ENCODE results near the gene UQCR11.
A peak's percentile ranks its signal among the peaks of the same experiment; 100 is the strongest.

Gene UQCR11

DNA sequence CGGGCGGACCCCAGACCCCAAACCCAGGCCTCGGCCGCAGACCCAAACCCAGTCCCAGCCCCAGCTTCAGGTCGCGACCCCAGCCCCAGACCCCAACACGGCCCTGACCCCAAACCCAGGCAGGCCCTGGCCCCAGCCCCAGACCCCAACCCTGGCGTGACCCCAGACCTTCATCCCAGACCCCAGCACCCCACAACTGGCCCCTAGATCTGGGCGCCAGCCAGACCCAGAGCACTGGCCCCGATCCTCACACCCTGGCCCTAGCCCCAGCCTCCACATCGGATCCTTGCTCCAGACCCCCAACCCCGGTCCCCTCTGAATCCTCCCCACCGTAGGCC is 20.1 kb downstream of the UQCR11 start:
- no peak for DNase-seq

DNA sequence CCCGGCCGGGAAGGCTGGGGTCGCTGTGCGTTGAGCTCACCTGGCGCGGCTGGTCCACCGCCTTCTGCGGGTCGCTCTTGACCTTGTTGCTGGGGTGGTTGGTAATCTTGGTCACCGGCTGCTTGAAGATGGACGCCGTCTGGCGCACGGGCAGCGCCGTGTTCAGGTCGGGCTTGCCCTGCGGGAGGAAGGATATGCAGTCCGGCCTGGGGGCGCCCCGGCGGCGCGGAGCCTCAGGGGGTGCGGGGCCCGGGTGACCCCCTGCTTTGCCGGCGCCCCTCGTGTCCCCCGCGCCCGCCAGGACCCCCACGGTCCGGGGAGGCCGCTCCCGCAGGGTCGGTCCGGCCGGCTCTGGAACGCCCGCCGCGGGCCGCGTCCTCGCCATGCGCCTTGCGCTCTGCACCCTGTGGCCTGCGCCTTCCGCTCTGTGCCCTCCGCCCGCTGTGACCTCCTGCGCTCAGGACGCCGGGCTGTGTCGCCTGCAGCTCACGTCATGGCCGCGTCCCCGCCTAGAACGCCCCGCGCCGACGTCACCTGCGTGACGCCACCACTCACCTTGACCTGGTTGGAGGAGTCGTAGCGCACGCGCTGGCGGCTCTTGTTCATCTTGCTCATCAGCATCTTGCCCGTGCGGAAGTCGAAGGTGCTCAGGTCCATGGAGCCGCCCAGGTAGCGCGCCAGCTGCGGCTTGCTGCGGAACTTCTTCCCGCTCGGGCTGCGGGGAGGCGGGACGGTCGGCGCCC is 20.6 kb downstream of the UQCR11 start:
- DNase-seq: no peak

DNA sequence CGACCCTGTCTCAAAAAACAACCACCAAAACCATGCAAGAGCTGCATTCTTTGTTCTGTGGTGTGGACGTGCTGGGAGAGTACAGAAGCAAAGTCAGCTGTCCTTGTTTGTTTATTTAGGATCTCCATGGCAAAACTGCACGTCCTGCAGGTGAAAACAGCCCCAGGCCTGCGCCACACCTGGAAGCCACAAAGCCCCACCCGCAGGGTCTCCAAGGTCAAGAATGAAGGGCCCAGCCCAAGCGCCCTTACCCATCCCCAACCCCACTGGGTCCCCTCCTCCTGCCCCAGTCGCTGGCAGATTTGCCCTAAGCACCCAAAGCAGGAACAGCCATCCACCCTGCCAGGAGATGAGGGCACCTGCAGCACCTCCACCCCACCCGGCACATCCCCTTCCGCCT is 23.1 kb downstream of the UQCR11 start:
- DNase-seq: no peak

DNA sequence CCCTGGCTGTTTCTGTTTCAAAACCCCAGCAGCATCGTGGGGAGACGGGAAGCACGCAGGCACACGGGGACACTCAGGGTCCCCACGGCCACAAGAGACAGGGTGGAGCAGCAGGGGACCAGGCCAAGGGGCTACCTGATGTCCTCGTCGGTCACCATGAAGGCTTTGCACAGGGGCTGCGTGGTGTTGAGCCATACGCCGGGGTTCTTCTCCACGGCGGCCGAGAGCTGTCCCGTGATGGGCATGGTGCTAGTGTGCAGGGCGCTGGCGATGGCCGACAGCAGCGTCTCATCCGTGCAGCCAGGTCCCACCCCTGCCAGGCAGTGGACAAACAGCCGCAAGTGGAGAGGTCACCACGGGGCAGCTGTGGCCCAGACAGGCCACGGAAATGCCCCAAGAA is 24.3 kb downstream of the UQCR11 start:
- DNase-seq: no peak

DNA sequence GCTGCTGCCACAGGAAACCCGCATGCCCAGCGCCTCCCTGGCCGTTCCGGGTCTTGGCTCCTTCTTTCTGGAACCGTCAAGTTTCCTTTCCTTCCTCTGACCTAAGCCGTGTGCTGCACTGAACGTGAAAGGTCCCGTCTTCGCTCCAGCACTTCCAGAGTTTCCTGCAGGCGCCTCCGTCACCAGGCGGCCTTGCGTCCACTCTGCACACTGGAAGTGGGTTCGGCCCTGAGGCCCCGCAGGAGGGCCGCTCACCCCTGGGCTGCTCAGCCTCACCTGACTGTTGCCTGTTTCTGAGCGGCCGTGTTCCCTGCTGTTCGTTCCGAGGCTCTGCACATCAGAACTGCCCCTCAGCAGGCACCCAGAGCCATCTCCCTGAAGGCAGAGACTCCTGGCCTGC is 24.9 kb downstream of the UQCR11 start:
- DNase-seq: no peak

DNA sequence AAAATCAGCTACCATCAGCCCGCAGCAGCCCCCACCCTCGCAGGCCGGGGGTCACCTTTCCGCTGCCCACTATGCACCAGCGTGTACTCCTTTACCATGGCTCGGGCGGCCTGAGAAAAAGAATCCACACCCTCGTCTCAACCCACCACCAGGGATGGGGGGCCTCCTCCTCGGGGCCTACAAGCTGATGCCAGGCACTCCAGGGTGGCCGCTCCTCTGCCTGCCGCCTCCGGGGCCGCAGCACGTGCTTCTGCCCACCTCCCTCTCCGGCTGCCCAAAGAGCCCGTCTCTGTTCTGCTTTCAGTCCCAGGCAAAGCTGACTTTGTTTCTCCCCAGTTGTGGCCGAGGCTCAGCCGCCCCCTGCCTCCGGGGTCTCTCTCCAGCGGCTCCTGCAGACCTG is 26.0 kb downstream of the UQCR11 start:
- no peak for DNase-seq

DNA sequence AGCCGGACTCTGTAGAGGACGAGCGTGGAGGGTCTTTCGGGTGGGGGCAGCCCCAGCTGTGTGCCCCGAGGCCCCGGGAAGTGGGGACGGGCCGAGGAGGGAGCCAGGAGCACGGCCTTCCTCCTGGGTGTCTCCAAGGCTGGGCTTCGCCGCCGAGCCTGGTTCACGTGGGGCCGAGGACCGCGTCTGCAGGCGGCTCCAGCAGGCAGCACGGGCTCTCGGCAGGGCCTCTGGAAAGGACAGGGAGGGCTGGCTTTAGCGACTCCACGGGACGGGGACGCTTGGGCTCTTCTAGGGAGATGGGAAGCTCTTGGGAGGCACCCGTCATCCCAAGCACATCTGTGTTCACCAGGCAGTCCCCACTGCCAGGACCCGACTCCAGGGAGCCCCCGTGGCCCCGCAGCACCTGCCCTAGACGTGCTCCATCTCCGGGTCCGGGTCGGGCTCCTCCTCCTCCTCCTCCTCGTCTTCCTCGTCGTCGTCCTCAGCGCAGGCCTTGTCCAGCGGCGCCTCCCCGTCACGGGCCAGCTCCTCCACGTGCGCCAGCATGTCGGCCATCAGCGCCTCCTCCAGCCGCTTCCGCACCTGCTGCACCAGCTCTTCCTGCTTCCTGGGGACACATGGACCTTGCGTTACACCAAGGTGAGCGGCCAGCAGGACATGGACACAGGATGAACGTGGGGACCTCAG is 27.2 kb downstream of the UQCR11 start:
- no peak for DNase-seq

DNA sequence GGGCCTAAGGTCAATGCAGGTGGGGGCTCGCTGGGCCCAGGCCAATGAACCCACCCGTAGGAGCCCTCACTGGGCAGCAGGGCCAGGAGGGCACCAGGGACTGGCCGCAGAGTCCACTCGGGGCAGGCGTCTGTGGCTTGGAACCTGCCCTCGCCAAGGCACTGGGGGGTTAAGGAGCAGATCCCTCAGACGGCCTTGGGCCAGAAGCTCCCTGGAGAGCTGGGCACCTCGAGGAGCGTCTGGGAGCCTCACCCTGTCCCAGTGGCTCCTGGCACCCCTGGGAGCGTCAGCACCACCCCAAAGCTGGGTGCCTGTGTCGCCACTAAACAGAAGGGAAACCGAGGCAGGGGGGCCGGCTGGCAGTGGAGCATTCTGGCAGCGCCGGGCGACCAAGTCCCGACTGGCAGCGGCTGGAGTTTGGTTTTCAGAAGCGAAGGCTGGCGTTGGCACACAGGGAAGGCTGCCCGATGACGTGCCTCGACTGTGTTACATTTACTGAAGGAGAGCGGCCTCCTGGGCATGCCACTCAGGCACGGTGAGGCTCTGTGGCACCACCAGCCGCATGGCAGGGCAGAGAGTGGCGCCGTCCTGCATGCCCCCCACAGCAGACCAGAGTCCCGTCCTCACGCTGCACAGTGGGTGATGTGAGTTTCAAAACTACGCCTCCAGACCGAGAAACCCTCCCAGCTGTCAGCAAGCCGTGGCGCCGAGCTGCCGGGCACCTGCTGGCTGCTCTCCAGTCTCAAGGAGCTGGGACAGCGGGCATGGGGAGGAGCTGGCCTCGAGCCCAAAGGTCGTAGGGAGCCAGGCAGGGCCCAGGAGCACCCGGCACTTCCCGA is 28.0 kb downstream of the UQCR11 start:
- DNase-seq: no peak

DNA sequence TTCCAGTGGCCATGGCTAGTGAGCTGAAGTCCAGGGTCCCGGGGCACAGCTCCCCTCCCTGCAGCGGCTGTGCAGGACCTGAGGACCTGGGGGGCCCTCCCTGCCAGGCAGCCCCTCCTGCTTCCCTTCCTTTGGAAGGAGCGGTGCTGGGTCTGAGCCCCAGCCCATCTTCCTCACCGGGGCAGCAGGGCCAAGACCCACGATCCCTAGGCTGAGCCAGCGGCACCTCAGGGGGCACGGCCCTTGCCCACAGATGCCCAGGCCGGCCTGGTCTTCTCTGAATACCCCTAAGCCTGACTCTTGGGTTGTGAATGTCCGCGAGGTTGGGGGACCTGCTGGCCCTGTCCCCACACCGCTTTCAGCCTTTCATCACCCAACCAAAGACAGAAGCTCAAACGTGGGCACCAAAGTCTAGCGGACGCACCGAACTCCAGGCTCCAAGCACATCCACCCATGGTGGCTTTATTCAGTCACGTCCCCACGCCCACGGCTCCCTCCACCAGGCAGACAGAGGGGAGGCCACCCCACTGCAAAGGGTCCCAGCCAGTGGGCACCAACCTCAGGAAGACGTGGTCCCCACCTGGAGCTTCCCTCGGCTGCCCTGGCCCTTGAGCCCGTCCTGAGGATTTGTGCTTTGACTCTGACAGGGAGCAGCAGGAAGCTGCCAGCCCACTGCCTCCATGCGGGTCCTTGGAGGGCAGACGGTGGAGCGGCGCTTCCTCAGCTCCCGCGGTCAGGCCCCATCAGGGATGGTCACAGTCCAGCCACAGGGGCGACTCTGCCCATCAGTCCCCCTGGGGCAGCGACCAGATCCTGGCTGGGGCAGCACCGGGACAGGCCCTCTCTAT is 28.8 kb downstream of the UQCR11 start:
- DNase-seq: no peak

DNA sequence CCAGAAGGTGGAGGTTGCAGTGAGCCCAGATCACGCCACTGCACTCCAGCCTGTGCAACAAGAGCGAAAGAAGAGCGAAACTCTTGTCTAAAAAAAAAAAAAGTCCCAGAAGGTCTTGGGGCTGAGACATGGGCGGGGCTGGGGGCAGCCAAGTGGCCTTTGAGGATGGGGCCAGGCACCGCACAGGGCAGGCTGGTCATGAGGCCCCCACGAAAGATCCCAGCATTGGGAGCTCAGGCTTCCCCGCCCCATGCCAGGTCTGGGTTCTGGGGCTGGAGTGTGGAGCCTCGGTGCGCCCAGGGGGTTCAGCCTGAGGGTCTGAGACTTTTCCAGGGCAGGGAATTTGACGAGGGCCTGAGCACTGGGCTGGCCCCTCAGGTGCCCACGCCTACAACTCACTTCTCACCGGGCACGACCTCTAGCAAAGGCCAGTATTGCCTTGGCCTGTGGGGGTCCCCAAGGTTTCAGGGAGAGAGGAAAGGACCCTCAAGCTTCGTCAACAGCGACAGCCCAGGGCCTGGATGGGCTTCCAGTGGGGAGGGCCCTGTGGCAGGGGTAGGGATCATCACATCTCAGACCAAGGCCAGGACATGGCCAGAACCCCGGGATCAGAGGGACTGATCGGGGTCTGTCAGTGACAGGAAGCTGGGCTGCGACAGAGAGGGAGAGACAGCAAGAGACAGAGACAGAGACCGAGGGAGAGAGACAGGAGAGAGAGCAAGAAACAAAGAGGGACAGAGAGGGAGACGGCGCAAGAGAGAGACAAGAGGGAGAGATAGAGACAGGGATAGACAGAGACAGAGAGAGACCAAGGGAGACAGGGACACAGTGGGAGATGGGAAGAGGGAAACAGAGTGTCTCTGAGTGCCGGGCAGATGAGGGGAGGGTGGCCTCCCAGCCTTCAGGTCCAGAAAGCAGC is 29.7 kb downstream of the UQCR11 start:
- DNase-seq: no peak

DNA sequence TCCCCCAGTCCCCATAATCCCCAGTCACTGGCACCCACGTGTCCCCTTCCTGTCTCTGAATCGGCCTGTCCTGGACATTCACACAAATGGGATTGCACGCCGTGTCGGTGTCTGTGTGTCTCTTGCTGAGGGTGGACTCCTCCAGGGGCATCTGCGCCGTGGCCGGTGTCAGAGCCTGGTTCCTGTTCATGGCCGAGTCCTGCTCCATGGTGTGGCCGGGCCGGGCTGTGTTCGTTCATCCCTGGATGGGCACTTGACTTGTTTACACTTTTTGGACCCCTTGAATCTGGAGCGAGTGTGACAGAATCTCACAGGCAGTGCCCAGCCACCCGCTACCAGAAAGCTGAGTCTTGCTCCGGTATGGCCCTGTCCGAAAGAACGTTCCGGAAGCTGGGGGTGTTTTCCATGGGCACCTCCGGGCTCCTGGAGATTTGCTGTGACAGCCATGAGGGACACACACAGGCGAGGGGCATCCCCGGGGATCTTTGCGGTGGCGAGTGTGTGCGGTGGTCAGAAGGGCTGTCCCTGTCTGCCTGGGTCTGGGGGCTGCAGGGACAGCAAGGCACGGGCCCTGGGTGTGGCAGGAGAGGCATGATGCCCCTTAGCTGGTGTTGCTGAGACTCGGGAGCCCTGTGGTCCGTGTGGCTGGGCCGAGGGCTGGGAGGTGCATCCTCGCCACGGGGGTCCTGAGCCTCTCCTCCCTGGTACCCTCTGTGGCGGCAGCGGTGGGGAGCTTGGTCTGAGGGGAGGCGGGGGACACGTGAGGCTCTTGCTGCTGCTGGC is 30.7 kb downstream of the UQCR11 start:
- DNase-seq: no peak

DNA sequence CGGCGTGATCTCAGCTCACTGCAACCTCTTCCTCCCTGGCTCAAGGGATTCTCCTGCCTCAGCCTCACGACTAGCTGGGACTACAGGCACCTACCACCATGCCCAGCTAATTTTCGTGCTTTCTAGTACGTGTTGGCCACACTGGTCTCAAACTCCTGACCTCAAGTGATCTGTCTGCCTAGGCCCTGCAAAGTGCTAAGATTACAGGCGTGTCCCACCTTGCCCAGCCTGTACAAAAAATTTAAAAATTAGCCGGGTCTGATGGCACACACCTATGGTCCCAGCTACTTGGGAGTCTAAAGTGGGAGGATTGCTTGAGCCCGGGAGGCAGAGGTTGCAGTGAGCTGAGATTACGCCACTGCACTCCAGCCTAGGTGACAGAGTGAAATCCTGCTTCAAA is 32.5 kb downstream of the UQCR11 start:
- DNase-seq: no peak

DNA sequence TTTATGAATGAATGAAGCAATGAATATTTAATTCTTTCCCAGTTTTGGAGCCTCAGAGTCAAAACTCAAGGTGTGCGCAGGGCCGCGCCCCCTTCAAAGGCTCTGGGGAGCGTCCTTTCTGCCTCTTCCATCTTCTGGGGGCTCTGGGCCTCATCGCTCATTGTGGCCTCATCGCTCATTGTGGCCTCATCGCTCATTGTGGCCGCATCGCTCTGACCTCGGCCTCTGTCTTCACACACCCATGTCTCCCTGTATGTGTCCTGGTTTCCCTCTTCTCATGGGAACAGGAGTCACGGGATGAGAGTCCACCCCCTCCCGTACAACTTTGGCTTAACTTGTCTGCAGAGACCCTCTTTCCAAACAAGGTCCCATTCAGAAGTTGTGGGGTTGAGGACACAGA is 33.9 kb downstream of the UQCR11 start:
- no peak for DNase-seq

DNA sequence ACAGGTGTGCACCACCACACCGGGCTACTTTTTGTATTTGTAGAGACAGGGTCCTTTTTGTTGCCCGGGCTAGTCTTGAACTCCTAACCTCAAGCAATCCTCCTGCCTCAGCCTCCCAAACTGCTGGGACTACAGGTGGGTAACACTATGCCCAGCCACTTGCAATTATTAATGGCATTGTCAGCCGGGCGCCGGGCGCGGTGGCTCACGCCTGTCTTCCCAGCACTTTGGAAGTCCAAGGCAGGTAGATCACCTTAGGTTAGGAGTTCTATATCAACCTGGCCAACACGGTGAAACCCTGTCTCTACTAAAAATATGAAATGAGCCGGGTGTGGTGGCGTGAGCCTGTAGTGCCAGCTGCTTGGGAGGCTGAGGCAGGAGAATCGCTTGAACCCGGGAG is 34.4 kb downstream of the UQCR11 start:
- DNase-seq: no peak

DNA sequence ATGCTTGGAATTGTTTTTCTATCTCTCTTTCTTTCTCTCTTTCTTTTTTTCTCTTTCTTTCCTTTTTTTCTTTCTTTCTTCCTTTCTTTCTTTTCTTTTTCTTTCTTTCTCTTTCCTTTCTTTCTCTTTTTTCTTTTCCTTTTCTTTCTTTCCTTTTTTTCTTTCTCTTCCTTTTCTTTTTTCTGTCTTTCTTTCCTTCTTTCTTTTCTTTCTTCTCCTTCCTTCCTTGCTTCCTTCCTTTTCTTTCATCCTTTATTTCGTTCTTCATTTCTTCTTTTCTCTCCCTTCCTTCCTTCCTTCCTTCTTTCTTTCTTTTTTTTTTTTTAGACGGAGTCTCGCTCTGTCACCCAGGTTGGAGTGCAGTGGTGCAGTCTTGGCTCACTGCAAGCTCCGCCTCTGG is 35.3 kb downstream of the UQCR11 start:
- DNase-seq: no peak

DNA sequence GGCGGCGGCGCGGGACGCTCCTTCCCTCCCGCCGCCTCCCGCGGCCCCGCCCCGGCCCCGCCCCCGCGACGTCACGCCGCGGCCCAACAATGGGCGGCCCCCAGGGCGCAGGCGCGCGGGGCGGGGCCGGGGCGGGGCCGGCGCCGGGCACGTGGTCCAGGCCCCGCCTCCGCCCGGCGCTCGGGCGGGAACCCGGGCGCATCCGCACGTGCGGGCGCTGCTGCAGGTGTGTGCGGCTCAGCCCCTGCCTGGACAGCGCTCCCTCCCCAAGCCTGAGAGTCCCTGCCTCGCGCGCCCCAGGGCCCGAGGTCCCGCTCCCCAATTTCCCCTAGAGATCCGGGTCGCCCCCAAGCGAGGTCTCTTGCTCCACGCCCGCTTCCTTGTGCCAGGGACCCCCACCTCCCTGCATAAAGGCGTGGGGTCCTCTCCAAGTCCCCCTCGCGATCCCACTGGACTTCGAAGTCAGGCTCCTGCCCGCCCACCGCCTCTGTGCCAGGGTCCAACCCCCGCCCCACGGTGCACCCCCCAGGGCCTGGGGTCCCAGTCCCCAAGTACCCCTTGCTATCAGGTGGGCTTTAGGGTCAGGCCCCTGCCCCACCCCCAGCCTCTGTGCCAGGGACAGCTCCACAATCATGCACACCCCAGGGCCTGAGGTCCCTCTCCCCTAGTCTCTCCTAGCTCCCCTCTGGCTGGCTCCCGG is 36.8 kb downstream of the UQCR11 start, which contains the start of gene MEX3D:
Gene MEX3D, minus strand, starts transcription at position 6 of the 700 bp plus-strand sequence. CDS start 267 bp downstream, outside the sequence.
- peak; percentile 73 for DNase-seq

DNA sequence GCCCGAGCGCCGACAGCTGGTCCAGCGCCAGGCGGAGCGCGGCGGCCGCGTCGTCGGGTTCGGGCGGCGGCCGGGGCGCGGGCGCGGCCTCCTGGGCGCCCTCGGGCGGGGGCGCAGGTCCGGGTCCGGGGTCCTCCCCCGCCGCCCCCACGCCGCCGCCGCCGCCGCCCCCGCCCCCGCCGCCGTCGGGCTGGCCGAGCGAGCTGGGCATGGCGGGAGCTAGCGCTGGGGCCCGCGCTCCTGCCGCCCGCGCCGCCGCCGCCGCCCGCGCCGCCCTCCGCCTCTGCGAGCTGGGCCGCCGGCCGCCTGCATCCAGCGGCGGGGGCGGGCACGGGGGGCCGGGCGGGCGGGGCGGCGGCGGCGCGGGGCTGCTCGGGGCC is 37.4 kb downstream of the UQCR11 start:
- DNase-seq: no peak

DNA sequence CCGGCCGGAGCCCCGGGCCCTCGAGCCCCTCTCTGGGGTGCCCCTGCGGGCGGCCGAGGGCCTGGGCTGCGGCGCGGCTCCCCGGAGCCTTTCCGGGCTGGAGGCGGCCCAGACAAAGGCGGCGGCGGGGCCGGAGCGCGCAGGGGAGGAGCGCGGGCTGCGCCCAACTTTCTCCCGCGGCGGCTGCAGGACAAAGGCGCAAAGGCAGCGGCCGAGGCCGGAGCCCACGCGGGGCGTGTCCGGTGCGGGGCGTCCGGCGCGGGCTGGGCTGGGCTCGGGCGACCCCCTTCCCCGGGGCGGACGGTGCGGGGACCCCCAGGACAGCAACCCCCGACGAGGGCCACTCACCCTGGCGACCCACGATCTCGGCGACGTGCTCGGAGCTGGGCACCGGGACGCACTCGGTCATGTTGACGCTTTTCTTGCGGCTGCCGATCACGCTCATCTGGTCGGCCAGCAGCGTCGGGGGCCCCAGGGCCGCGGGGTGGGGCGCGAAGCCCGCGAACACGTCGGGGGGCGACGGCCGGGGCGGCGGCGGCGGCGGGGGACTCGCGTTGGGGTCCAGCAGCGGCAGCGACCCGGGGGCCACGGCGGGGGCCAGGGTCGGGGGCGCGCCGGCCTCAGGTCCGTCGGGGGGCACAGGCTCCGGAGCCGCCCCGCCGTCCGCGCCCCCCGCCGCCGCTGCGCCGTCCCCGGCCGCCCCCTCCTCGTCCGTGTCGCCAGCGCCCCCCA is 38.0 kb downstream of the UQCR11 start:
- DNase-seq: no peak

DNA sequence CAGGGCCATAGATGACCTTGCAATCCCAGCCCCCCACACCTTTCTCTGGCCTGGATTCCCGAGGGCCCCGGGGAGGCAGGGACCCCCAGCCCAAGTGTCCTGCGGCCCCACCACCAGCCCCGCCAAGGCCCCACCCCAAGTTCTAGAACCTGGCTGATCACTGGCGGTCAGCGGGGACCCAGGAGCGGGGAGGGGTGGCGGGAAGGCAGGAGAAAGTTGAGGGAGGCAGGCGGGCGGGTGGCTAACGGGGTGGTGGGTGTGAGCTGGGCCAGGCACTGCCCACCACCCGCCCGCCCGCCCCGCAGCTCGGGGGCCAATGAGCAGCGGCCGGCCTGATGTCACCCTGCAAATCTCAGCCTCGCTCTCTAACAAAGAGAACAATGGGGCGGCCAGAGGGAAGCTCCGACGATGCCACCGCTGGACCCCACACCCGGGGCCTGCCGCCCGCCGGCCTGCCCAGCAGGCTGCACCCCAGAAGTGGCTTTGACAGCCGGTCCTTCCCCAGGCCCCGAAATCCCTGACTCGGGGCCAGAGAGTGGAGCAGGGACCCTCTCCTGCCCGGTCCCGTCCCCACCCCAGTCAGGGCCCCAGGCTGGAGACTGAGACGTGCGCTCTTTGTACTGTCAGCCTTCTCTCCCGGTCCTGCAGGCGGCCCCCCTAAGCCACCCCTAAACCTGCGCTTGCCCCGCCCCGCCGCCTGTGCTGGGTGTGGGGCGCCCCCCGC is 38.7 kb downstream of the UQCR11 start:
- peak; percentile 79 for DNase-seq

All from fibroblast of upper back skin (primary cell).